Measurements from ENCODE around the gene NCAM2.
"Not testable (repeated sequence)": the region's sequence is repeated elsewhere in the genome, so short reads cannot be mapped to it uniquely, and the experiment has no call there.

NCAM2 gene

DNA sequence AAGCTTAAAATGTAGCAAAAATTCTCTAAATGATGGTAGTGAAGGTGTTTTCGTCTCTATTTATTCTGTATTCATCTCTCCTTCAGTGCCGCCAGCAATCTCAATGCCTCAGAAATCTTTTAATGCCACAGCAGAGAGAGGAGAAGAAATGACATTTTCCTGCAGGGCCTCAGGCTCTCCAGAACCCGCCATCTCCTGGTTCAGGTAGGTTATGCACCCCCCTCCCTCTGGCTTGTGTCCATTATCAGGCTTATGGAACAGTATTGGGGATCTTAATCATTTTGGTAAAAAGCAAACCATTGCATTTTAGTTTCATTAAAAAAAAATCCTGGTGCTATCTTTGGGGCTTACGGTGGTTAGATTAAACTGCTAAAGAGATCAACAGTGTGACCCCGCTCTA is 326.1 kb downstream of the NCAM2 start:
- DNase-seq (ENCODE audit: low read depth) = no peak

DNA sequence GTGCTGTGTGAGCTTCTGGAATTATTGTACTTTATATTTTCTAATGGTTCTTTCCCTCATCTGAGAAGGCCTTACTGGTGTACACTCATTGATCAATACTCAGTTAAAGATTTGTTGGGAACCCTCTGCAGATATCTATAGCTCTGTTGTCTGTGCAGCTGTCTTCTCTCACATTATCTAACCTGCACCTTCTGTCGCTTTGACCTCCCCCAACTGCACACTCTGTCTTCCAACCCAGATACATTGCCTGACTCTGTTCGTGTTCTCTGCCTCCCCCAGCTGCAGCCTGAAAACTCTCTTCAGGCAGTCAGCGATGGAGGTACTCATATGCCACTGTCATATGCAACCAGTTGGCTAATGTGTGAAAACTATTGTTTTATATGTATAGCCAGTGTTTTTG is 334.3 kb downstream of the NCAM2 start:
- no peak for DNase-seq (ENCODE audit: low read depth)

DNA sequence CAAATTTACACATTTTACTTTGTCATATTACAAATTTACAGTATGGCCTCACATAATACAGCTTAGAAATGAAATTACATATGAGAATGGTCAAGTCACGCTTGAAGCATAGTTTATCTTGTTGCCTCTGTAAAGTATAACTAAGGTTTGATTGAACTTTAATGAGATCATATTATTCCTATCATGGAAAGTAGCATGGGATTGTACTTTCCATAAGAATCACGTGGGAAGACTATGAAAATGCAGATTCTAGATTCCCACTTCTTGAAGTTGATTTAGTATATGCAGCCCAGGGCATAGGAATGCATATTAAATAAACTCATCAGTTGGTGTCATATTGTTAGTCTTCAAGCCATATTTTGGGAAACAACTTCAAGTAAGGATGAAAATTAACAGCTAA is 342.8 kb downstream of the NCAM2 start:
- no peak for DNase-seq (ENCODE audit: low read depth)

DNA sequence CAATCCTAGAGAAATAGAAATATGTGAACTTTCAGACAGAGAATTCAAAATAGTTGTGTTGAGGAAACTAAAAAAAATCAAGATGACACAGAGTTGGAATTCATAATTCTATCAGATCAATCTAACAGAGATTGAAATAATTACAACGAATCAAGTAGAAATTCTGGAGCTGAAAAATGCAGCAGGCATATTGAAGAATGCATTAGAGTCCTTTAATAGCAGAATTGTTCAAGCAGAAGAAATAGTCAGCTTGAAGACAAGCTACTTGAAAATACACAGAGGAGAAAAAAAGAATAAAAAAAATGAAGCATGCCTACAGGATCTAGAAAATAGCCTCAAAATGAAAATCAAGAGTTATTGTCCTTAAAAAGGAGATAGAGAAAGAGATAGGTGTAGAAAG is 347.1 kb downstream of the NCAM2 start:
- DNase-seq (ENCODE audit: low read depth) = no peak

DNA sequence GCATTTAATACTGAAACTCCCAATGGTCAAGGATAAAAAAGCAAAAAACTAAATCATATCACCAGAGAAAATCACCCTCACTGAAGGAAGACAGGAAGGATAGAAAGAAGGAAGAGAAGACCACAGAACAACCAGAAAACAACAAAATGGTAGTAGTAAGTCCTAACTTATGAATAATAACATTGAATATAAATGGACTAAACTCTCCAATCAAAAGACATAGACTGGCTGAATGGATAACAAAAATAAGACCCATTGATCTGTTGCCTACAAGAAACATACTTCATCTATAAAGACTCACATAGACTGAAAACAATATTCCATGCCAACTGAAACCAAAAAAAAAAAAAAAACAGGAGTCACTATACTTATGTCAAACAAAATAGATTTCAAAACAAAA is 347.7 kb downstream of the NCAM2 start:
- DNase-seq (ENCODE audit: low read depth) = no peak

DNA sequence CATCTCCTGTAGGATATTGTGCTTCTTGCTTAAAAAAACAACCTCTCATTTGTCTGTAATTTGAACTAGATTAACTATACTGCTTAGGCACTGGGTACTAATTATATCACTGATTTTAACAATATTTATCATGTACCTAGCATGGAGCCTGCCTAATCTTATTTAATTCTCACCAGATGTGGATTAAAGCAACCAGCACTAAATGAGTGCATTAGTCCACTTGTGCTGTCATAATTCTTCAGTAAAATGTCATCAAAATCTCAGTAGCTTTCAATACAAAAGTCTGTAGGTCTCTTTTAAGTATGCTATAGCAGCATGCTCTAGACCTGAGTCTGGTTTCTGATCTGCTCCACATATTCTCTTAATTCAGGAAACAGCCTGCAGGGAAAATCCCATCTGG is 368.1 kb downstream of the NCAM2 start:
- no peak for DNase-seq (ENCODE audit: low read depth)

DNA sequence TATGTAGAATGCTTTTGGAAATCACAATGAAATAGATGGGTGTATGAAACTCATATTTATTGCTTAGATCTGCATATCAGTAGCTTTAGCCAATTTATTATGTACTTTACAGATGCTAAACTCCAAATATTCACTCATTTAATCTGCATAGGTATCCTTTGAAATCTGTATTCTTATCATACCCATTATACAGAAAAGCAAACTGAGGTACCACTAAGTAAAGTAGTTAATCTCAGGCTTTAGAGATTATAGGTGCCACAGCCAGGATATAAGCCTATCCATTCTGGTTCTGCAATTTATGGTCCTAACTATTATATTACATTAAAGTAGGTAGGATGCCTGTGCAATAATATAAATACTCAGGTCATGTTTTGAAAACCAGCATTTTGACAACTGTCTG is 369.4 kb downstream of the NCAM2 start:
- no peak for DNase-seq (ENCODE audit: low read depth)

DNA sequence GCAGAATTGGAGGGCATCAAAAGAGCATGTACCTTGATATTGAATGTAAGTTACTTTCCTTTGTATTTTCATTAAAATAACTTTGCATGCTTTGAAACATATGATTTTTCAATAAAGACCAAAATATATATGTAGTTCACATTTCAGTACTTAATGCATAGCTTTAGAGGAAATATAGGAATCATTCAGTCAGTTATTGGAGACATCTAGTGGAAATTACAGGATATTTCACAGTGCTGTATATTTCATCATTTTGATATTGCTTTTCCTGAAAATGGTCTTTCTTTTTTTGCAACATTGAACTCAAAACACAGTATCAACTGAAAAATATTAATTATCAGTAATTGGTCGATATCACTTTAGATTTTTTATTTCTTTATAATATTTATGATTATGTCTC is 375.8 kb downstream of the NCAM2 start:
- no peak for DNase-seq (ENCODE audit: low read depth)

DNA sequence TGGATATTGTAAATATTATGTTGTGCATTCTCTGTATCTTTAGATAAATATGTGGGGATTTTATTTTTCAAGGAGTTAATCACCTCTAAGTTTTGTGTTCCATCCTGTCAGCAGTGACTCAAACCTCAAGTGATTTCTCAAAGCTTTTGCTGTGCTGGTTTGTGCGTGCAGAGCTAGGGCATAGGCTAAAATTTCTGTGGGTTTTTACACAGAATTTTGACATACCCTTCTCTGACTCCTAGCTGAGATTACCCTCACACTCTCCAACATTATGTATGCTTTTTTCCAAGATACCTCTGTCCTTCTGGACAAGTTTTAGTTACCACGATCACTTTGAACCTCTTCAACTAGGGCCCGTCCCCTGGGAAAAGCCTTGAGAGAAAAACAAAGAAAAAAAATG is 384.9 kb downstream of the NCAM2 start:
- no peak for DNase-seq (ENCODE audit: low read depth)

DNA sequence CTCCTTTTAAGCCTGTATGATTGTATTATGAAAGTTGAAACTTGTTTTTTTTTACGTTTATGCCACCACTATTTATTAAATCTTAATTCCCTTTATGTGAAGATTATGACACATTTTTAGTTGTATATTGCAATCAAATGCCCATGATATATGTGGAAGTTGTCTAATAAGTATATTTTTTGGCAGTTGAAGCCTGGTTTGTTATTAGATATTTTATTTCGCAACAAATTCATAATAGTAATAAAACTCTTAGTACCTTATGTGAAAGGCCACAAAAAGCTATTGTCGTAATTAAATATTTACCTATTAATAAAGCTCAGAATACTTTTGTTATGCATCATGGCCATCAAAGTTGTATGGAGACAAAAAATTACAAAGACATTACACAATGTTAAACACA is 386.8 kb downstream of the NCAM2 start:
- no peak for DNase-seq (ENCODE audit: low read depth)

DNA sequence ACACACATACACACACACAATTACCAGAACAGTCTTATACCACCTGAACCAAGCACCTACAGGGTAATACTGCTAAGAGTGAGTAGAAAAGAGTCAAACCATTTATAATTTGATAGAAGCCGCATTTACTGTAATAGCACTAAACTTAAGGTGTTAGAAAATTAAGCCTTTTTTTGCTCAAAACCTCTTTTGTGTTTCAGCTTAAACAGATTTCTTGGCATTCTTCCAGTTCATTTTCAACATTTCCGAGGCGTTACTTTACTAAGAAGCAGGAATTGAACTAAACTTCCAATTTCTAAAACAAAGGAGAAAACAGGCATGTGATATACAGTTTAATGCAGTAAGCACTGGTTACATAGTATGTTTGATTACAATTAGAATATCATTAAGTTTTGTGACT is 387.2 kb downstream of the NCAM2 start:
- no peak for DNase-seq (ENCODE audit: low read depth)

DNA sequence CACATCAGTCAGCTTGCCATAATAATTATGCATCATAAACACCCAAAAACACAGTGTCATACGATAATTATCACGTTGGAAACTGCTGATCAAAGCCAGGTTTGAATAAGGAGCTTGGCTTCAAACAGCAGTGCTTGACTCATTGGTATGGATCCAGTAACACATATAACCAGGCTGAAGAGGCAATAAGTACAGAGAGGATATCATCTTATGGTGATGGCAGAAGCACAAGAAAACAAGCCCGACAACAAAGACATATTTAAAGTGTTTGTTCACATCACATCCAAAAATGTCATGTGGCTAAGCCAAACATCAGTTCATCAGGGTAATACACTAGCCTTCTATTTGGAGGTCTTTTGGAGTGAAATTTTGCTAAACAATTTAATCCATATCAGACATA is 389.7 kb downstream of the NCAM2 start:
- no peak for DNase-seq (ENCODE audit: low read depth)

DNA sequence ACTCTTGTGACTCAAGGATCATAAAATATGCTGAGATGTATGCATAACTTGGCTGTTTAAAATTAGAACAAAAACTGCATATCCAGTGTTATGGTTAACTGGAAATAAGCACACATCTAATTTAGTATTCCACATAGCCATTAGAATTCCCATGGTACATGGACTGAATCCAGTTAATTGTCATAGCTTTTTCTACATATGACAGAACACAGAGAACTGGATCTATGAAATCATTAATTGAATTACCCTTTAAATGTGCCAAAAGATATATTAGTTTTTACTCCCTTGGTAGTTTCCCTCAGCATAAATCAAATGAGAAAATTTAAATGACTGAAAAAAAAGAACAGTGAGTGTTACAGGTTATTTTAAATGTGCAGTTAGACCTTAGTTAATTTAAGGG is 395.9 kb downstream of the NCAM2 start:
- DNase-seq (ENCODE audit: low read depth) = no peak

DNA sequence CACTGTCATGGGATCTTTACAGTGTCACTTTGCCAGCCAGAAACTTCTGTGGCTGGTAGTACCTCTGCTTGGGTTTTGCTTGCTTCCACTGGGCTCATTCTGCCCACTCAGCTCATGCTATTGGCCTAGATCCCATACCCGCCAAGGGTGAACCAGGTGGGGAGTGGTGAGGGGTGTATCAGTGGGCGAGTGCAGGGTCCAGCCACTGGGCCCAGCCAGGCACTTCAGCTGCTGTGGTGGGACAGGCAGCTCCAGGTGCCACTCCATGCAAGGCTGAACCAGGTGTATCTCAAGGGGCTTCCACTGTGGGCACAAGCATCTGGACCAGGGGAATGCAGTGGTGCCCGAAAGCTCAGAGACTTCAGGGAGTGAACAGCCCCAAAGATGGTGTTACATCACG is 398.2 kb downstream of the NCAM2 start:
- no peak for DNase-seq (ENCODE audit: low read depth)

DNA sequence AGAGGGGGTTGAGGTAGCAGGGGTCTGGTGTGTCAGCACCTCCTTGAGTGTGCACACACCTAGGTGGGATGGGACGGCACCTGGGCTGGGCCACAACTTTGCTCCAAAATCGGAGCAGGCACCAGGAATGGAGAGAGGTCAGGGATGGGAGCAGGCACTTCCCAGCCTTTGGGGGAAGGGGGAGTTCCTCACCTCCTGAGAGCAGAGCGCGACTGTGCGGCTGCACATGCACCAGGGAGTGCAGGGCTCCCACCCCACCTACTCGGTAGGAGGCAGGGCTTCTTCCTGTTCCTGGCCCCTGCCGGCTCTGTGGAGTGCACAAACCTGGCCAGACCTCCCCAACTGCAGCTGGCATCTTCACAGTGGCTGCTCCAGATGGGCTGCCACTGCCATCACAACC is 399.3 kb downstream of the NCAM2 start:
- DNase-seq (ENCODE audit: low read depth) = no peak

DNA sequence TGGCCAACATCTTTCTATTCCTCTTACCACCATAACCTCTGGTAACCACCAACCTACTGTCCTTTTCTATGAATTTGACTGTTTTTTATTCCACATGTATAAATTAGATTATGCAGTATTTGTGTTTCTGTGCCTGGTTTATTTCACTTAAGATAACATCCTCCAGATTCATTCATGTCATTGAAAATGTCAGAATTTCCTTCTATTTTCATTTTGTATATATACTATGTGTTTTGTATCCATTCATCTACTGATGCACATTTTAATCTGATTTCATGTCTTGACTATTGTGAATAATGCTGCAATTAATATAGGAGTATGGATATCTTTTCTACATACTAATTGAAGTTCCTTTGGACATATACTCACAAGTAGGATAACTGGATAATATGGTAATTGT is 403.2 kb downstream of the NCAM2 start:
- no peak for DNase-seq (ENCODE audit: low read depth)

DNA sequence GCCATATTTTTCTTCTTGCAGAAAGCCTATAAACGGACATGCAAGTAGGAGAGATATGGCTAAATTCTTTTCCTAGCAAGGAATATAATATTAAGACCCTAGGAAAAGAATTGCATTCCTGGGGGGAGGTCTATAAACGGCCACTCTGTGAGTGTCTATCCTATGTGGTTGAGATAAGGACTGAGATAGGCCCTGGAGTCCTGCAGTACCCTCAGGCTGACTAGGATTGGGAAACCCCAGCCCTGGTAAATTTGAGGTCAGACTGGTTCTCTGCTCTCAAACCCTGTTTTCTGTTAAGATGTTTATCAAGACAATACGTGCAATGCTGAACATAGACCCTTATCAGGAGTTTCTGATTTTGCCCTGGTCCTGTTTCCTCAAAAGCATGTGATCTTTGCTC is 404.0 kb downstream of the NCAM2 start:
- not testable (repeated sequence) for DNase-seq (ENCODE audit: low read depth)

DNA sequence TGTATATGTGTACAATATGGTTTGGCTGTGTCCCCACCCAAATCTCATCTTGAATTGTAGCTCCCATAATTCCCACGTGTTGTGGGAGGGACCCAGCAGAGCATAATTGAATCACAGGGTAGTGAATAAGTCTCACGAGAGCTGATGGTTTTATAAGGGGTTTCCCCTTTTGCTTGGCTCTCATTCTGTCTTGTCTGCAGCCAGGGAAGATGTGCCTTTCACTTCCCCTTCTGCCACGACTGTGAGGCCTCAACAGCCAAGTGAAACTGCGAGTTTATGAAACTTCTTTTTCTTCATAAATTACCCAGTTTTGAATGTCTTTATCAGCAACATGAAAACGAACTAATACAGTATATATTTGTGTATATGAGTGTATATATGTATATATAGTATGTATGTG is 406.1 kb downstream of the NCAM2 start:
- DNase-seq (ENCODE audit: low read depth) = not testable (repeated sequence)

DNA sequence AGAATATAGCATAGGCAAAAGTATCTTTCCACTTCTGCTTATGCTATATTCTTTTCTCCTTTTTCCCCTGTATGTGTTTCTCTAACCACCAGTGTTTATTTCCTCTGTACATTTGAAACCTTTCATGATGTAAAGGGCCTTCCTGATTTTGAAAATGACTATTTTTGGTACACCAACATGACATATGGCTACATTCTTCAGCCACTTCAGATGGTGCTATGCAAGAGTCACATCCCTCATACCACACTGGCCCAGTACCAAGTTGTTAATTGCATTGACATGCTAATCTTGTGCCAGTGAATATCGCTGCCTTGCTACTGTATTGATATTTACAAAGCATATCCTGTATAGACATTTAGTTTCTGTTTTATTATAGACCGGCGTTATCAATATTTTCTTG is 408.7 kb downstream of the NCAM2 start:
- DNase-seq (ENCODE audit: low read depth) = no peak

DNA sequence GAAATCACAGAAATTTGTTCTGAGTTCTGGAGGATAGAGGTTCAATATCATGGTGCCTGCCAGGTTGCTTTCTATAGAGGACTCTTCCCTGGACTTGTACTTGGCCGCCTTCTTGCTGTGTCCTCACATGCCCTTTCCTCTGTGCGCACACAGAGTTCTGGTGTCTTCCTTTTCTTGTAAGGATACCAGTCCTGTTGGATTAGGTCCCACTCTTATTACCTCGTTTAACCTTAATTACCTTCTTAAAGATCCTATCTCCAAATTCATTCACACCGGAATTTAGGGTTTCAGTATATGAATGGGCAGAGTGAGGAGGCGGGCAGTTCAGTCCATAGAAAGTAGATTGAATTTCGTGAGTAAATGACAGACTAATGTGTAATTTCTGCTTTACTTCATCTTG is 413.9 kb downstream of the NCAM2 start:
- no peak for DNase-seq (ENCODE audit: low read depth)

DNA sequence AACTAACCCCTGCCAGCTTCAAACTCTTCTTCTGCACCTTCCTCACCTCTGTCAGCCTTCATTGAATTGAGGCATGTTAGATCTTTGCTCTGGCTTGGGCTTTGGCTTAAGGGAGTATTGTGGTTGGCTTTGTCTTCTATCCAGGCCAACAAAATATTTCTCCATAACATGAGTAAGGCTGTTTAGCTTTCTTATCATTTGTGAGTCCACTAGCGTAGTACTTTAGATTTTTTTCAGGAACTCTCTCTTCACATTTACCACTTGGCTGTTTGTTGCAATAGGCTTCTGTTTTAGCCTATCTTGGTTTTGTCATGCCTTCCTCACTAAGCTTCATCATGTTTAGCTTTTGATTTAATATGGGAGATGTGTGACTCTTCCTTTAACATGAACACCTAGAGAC is 417.5 kb downstream of the NCAM2 start:
- no peak for DNase-seq (ENCODE audit: low read depth)

DNA sequence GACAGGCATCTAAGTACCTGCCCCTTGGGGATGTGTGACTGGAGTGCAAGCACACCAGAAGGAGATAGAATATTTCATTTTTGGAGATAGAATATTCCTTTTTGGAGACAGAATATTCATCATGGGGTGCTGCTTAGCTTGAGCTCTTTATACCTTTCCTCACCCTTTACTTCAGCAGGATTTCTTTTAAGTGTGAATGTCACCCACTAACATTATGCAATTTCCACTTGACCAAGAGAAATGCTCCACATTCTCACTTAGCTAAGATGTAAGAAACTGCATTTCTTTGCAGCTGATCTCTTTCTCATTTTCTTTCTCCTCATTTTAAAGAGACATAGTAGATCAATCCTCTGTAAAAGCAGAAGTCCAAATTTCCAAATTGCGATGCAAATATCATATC is 436.7 kb downstream of the NCAM2 start:
- DNase-seq (ENCODE audit: low read depth) = no peak

DNA sequence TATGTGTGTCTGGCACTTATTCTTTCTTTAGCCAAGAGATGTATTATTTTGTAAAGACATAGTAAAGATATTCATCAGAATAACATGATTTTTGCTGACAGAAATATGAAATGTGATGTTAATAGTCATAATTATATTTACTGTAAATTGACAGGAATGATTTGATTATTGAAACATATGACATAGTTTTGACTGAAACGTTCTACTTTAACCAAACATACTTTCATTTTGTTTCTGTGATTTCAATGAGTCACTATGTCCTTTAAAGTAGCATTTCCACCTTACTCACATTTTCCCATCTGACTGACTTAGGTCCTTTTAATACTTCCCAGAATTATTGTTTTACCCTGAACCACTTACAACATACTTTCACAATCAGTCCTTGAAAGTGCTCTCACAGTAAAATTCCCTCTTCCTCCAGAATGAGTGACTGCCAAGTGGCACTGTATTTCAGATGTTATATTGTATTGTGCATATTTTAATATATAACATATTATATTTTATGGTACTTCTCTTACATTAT is 437.9 kb downstream of the NCAM2 start:
- no peak for DNase-seq (ENCODE audit: low read depth)

DNA sequence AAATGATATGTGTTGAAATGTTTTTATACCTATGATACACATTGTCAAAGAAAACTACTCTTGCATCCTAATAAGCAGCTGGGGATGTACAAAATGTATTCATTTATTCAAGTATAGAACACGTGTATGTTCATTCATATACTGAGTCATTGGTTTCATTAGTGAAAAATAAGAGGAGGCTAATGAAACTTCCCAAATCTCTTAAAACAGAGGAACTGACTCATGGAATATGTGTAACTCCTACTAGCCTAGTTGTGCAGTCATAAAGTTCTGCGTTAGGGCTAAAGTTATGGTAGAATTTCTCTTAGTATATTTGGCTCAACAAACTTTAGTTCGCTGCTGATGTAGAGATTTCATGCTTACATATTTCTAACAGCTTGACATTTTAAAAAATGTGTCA is 441.6 kb downstream of the NCAM2 start:
- no peak for DNase-seq (ENCODE audit: low read depth)

DNA sequence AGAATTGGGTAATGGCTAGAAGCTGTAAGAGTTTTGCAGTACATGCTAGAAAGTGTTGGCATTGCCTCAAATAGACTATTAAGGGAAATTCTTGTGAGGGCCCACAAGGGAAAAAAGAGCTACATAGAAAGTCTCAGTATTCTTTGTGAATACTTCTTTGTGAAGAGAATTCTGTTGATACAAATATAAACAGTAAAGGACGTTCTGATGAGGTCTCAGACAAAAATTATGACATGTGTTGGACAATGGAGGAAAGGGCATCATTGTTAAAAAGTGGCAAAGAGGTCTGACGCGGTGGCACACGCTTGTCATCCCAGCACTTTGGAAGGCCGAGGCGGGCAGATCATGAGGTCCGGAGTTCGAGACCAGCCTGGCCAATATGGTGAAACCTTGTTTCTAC is 458.9 kb downstream of the NCAM2 start:
- DNase-seq (ENCODE audit: low read depth) = no peak

Measured in activated T-helper 9 cell treated with anti-CD3 and anti-CD28 coated beads, Interleukin-2, amount 50 U/mL, for 16 hours (primary cell).